Chondrocyte (in vitro differentiated cells): Measurements from ENCODE around the gene DKK3. TPM values are rescaled to one million over a fixed set of nuclear protein-coding genes. Genes with fewer than 3 reads are reported as not detected.
A peak's percentile ranks its signal among the peaks of the same experiment; 100 is the strongest.

ENCODE experiments used
- DNase-seq: peaks from one replicate; pipeline ENCODE4 v3.0.0; 2021; ENCODE audit warnings: mixed read lengths, low spot score
- H3K27ac Mint-ChIP-seq: one replicate; pipeline ENCODE4 v1.8.0; 2021; ENCODE audit warnings: mild to moderate bottlenecking, moderate library complexity, mixed read lengths; ENCODE audit not compliant: unreplicated experiment
- H3K27me3 Mint-ChIP-seq: 2 replicates; pipeline ENCODE4 v1.8.0; 2021; ENCODE audit warnings: low read depth, mixed read lengths
- H3K36me3 Mint-ChIP-seq: 2 replicates; pipeline ENCODE4 v1.8.0; 2021; ENCODE audit warnings: low read depth, mixed read lengths
- H3K4me1 Mint-ChIP-seq: 2 replicates; pipeline ENCODE4 v1.8.0; 2021; ENCODE audit warnings: low read depth, mild to moderate bottlenecking, mixed read lengths
- H3K4me3 Mint-ChIP-seq: one replicate; pipeline ENCODE4 v1.8.0; 2021; ENCODE audit warnings: mild to moderate bottlenecking, moderate library complexity, mixed read lengths; ENCODE audit not compliant: unreplicated experiment
- H3K9me3 Mint-ChIP-seq: 2 replicates; pipeline ENCODE4 v1.8.0; 2021; ENCODE audit warnings: low read depth, mixed read lengths
- CTCF ChIP-seq: fragments of 200-600 bp; sonication (generic); IDR thresholded peaks from 2 replicates; pipeline ENCODE4 v1.5.0; 2021; ENCODE audit warnings: antibody characterized with exemption, mild to moderate bottlenecking, moderate library complexity
- total RNA-seq: library from RNA; stranded (reverse); gene quantifications from 3 replicates; pipeline ENCODE4 v1.2.1, GENCODE V29; 2021

Gene DKK3
- total RNA-seq, 1 donor from 2014 or later = 575 TPM

- H3K27me3 Mint-ChIP-seq = no peaks in the 10 kb centered on the region
- peaks cover 21% of the 10 kb centered on the region for H3K36me3 Mint-ChIP-seq
- TF ChIP-seq CTCF = no peak
- DNase-seq = no peak
- no peak overlapping the region for H3K4me3 Mint-ChIP-seq
- no peak overlapping the region for H3K27ac Mint-ChIP-seq
- peaks cover 56% of the 10 kb centered on the region for H3K4me1 Mint-ChIP-seq
- H3K9me3 Mint-ChIP-seq = no peaks in the 10 kb centered on the region
These were observed 37.9 kb downstream of the DKK3 start for GRCh38 chr11:11970556-11970955.

DNA sequence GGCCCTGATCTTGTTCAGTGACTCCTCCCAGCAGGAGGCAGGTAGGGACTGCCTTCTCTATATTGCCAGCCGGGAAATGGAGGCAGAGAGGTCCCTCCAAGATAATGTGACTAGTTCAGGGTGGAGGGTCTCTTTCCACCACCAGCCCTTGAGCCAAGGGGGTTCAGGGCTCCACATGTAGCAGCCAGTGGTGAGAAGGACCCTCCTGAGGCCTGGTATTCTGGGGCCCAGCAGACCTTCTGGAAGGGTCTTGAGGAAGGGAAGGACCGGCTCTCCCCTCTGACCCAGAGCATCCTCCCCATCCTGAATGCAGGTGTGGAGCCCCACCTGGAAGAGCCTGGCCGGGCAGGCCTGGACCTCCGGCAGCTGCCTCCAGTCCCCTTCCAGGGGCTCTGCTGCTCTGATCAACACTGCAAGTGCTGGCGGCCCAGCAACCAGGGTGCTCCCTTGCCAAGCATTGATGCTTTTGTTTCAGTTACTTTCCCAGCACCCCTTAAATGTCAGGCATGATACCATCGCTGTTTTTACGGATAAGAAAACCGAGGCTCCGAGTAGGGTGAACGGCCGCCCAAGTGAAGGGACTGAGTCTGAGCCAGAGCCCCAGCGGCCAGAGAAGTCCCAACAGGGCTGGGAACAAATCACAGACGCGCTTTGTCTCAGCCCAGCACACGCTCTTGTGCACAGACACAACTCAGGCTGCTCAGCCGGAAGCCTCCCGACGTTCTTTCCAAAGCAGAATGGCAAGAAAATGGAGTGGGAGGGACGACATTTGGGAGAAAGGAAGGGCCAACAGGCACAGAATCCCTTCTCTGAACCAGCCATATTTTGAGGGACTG, 38.8 kb downstream of the DKK3 start:
- Mint-ChIP-seq H3K27me3 (no peaks in the 10 kb centered on the region), H3K36me3 (peaks cover 26% of the 10 kb centered on the region), H3K9me3 (no peaks in the 10 kb centered on the region), H3K27ac (peak overlapping the region; percentile 45), H3K4me1 (peaks cover 47% of the 10 kb centered on the region), H3K4me3 (no peak overlapping the region)
- no peak for TF ChIP-seq CTCF
- no peak for DNase-seq

DNA sequence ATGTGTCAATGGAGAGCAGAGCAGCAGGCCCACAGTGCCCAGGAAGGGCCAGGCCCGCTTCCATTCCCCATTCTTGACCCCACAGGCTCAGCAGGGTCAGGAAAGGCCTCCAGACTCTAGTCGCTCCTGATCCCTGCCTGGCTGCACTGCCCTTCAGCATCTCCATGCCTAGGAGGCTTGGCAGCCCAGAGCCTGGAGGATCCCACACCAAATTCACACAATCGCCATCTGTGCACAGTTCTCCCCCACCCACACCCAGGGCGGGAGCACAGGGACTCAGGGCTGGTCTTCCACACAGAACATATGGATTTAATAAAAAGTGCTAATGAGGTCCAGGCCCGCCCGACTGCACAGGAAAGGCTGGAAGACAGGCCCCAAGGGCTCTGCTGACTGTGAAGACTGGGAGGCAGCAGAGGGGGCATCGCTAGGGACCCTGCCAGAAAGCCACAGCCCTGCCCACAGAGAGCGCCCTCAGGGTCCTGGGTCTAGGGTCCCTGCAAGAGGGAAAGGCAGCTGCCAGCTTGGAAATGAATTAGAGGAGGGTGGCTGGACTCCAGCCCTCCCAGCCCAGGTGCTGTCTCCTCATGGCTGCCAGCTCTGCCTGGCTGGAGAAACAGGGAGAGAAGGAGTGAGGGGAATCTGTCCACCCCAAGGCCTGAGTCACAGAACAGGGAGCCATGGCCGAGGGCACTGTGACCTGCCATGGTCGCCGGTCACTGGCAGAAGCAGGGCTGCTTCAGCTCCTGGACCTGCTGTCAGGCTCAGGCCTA, 39.7 kb downstream of the DKK3 start:
- no peak overlapping the region for H3K27ac Mint-ChIP-seq
- H3K4me1 Mint-ChIP-seq = peaks cover 38% of the 10 kb centered on the region
- no peak for DNase-seq
- no peak overlapping the region for H3K4me3 Mint-ChIP-seq
- no peaks in the 10 kb centered on the region for H3K9me3 Mint-ChIP-seq
- TF ChIP-seq CTCF = no peak
- peaks cover 28% of the 10 kb centered on the region for H3K36me3 Mint-ChIP-seq
- no peaks in the 10 kb centered on the region for H3K27me3 Mint-ChIP-seq

DNA sequence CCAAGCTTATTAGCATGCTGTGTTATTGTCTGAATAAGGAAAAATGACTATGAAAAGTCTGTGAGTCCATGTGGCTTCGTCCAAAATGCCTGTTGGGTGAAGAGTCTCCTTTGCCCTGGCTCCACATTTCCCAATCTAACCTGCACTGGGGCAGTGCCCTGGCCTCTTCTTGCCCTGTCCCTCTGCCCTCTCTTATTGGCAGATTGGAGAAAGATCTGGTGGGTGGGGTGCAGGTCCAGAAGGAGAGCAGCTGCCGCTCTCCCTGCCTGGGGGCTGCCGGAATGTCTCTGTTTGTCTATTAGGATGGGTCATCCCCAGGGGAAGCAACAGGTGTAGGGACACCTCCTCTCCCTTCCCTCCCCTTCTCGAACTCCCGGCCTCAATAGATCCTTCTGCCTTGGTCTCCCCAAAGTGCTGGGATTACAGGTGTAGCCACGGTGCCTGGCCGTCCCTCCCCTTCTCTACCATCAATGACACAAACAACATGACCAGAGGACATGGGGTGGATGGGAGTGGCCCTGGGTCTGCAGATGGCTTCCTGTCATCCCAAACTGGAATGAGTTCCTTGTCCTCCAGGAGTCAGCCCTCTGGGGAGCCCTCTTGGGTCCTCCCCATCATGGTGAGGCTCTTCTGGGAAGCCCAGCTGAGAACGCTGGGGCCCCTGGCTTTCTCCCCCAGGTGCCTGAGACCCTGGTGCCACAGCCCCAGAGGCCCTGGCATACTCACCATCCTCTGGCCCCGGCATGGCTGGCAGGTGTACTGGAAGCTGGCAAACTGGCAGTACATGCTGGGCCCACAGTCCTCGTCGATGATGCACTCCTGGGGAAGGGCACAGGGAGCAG, 40.5 kb downstream of the DKK3 start:
- no peaks in the 10 kb centered on the region for H3K9me3 Mint-ChIP-seq
- no peak for DNase-seq
- H3K36me3 Mint-ChIP-seq = peaks cover 33% of the 10 kb centered on the region
- no peak overlapping the region for H3K27ac Mint-ChIP-seq
- H3K4me3 Mint-ChIP-seq = no peak overlapping the region
- peaks cover 30% of the 10 kb centered on the region for H3K4me1 Mint-ChIP-seq
- TF ChIP-seq CTCF = no peak
- no peaks in the 10 kb centered on the region for H3K27me3 Mint-ChIP-seq
